GM12878 (cell line): ENCODE results near the gene BOLA1. TPM values are rescaled to one million over a fixed set of nuclear protein-coding genes. Genes with fewer than 3 reads are reported as not detected.
A peak's percentile ranks its signal among the peaks of the same experiment; 100 is the strongest.

Experiments
- CBFB ChIP-seq: IDR thresholded peaks from 2 replicates; pipeline ENCODE4 v1.6.1; 2016; ENCODE audit warnings: antibody characterized with exemption, low read depth
- CREB1 ChIP-seq: IDR thresholded peaks from 2 replicates; pipeline ENCODE4 v1.6.1; 2012; ENCODE audit warnings: low read depth, mild to moderate bottlenecking, inconsistent platforms
- NBN ChIP-seq: fragments of 450-650 bp; IDR thresholded peaks from 2 replicates; pipeline ENCODE4 v1.6.1; 2016
- PAX5 ChIP-seq: IDR thresholded peaks from 2 replicates; pipeline ENCODE4 v1.6.1; 2011; ENCODE audit warnings: low read depth, low read length, borderline replicate concordance
- RCOR1 ChIP-seq: conservative IDR thresholded peaks from 2 replicates; pipeline ENCODE4 v1.6.1; 2012; ENCODE audit warnings: low read depth, low read length, improper control_type of control experiment
- SUZ12 ChIP-seq: fragments of 200-600 bp; sonication (generic); IDR thresholded peaks from one replicate; pipeline ENCODE4 v1.6.1; 2018; ENCODE audit warnings: antibody characterized with exemption, mild to moderate bottlenecking; ENCODE audit not compliant: unreplicated experiment
- TARDBP ChIP-seq: IDR thresholded peaks from 2 replicates; pipeline ENCODE4 v1.6.1; 2016; ENCODE audit warnings: borderline replicate concordance
- TCF7 ChIP-seq: IDR thresholded peaks from 2 replicates; pipeline ENCODE4 v1.6.1; 2014; ENCODE audit warnings: antibody characterized with exemption, borderline replicate concordance
- polyA plus RNA-seq, 11 experiments: library from polyadenylated mRNA; depleted of rRNA in 4 of 11; unstranded in 6 of 11; stranded (reverse) in 5 of 11; fragments of >200 nt; fragmentation: Nextera tagmentation in 4 of 11; fragmentation: Illumina TruSeq in 1 of 11; extraction: Ambion mirVana in 4 of 11; extraction: Trizol in 1 of 11; gene quantifications; 1 replicate in 1 of 11; 2 replicates in 10 of 11; pipeline versions ENCODE4 v1.2.1 to v1.2.3, GENCODE V29; 2011 to 2016; ENCODE audit warnings: inconsistent platforms in 2 of 11, missing spikeins in 2 of 11, low read depth in 1 of 11
- total RNA-seq, 4 experiments: library from RNA; depleted of rRNA in 3 of 4; stranded (reverse); fragments of >200 nt in 3 of 4; fragmentation: Illumina TruSeq in 1 of 4; extraction: Trizol in 1 of 4; gene quantifications; 2 replicates each; pipeline versions ENCODE4 v1.2.1 to v1.2.3, GENCODE V29; 2013 to 2021
- TF ChIP-seq, protein P1 (sequence below): IDR thresholded peaks from 2 replicates; pipeline ENCODE4 v1.6.1; 2012; ENCODE audit warnings: low read depth, low read length, improper control_type of control experiment
- TF ChIP-seq, protein P2 (sequence below): IDR thresholded peaks from 2 replicates; pipeline ENCODE4 v1.6.1; 2012; ENCODE audit warnings: improper control_type of control experiment, low read depth, low read length; ENCODE audit not compliant: insufficient replicate concordance
- TF ChIP-seq, protein P3 (sequence below), 3 experiments: IDR thresholded peaks in 2 of 3; conservative IDR thresholded peaks in 1 of 3; 2 replicates each; pipeline ENCODE4 v1.5.1; 2011; ENCODE audit warnings: low read depth in 3 of 3, low read length in 3 of 3, mild to moderate bottlenecking in 3 of 3, control low read depth in 2 of 3, moderate library complexity in 2 of 3, inconsistent platforms in 1 of 3, mixed read lengths in 1 of 3; ENCODE audit not compliant: control insufficient read depth in 2 of 3, insufficient read depth in 1 of 3; ENCODE audit errors: extremely low read depth in 1 of 3
- TF ChIP-seq, protein P4 (sequence below): IDR thresholded peaks from 2 replicates; pipeline ENCODE4 v1.6.1; 2011; ENCODE audit warnings: borderline replicate concordance, low read depth, mild to moderate bottlenecking, moderate library complexity, low read length; ENCODE audit not compliant: insufficient read depth, poor library complexity, severe bottlenecking
- TF ChIP-seq, protein P5 (sequence below): IDR thresholded peaks from 2 replicates; pipeline ENCODE4 v1.6.1; 2011; ENCODE audit warnings: low read depth, mild to moderate bottlenecking, low read length, moderate library complexity, borderline replicate concordance; ENCODE audit errors: extremely low read depth
- TF ChIP-seq, protein P6 (sequence below): fragments of 450-650 bp; IDR thresholded peaks from 2 replicates; pipeline ENCODE4 v1.6.1; 2017; ENCODE audit warnings: mild to moderate bottlenecking, moderate library complexity

The BOLA1 gene
- total and polyA plus RNA-seq, 10 of the 15 experiments (the other 5 are each of a cell fraction or from before 2014, with no cell fraction given) = 0.74 to 18.7 (median 11.3) TPM

DNA sequence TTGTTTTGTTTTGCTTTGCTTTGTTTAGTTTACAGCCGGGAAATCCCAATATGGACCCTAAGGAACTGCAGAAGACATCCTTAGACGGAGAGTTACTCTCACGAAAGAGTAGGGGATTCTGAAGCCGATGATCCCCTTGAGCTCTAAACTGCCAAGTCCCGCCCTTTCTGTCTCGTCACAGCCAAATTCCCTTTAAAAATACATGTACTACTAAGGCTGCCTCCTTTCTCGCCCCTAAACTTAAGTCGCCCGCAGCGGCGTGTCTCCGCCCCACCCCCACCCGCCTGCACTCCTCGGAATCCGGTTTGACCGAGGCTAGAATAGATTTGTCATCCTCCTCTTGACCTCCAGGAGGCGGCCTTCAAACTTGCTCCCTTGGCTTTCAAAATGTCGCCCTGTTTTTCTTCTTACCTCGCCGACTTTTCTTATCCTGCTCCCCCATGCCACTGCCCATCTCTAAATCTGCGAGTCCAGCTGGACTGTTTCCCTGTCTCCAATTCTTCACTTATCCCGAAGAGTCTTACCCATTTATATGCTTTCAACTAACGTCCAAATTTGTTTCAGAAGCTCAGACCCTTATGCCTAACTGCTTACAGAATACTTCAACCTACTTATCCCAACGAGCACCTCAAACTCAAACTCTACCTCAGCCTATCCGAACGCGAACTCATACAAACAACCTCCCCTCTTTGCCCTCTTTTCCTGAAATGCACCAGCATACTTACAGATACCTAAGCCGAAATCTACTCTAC is 10.9 kb upstream of the BOLA1 start (continued):
- TF ChIP-seq, protein P1, sequence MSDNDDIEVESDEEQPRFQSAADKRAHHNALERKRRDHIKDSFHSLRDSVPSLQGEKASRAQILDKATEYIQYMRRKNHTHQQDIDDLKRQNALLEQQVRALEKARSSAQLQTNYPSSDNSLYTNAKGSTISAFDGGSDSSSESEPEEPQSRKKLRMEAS = no peak; the same call in 1 of the 2 replicates
- TF ChIP-seq, protein P2, sequence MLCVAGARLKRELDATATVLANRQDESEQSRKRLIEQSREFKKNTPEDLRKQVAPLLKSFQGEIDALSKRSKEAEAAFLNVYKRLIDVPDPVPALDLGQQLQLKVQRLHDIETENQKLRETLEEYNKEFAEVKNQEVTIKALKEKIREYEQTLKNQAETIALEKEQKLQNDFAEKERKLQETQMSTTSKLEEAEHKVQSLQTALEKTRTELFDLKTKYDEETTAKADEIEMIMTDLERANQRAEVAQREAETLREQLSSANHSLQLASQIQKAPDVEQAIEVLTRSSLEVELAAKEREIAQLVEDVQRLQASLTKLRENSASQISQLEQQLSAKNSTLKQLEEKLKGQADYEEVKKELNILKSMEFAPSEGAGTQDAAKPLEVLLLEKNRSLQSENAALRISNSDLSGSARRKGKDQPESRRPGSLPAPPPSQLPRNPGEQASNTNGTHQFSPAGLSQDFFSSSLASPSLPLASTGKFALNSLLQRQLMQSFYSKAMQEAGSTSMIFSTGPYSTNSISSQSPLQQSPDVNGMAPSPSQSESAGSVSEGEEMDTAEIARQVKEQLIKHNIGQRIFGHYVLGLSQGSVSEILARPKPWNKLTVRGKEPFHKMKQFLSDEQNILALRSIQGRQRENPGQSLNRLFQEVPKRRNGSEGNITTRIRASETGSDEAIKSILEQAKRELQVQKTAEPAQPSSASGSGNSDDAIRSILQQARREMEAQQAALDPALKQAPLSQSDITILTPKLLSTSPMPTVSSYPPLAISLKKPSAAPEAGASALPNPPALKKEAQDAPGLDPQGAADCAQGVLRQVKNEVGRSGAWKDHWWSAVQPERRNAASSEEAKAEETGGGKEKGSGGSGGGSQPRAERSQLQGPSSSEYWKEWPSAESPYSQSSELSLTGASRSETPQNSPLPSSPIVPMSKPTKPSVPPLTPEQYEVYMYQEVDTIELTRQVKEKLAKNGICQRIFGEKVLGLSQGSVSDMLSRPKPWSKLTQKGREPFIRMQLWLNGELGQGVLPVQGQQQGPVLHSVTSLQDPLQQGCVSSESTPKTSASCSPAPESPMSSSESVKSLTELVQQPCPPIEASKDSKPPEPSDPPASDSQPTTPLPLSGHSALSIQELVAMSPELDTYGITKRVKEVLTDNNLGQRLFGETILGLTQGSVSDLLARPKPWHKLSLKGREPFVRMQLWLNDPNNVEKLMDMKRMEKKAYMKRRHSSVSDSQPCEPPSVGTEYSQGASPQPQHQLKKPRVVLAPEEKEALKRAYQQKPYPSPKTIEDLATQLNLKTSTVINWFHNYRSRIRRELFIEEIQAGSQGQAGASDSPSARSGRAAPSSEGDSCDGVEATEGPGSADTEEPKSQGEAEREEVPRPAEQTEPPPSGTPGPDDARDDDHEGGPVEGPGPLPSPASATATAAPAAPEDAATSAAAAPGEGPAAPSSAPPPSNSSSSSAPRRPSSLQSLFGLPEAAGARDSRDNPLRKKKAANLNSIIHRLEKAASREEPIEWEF = no peak
- no peak for TF ChIP-seq SUZ12
- TF ChIP-seq, protein P3, sequence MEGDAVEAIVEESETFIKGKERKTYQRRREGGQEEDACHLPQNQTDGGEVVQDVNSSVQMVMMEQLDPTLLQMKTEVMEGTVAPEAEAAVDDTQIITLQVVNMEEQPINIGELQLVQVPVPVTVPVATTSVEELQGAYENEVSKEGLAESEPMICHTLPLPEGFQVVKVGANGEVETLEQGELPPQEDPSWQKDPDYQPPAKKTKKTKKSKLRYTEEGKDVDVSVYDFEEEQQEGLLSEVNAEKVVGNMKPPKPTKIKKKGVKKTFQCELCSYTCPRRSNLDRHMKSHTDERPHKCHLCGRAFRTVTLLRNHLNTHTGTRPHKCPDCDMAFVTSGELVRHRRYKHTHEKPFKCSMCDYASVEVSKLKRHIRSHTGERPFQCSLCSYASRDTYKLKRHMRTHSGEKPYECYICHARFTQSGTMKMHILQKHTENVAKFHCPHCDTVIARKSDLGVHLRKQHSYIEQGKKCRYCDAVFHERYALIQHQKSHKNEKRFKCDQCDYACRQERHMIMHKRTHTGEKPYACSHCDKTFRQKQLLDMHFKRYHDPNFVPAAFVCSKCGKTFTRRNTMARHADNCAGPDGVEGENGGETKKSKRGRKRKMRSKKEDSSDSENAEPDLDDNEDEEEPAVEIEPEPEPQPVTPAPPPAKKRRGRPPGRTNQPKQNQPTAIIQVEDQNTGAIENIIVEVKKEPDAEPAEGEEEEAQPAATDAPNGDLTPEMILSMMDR (IDR thresholded peaks at IDR 0.05 in 2 of 3, conservative IDR thresholded peaks at IDR 0.05 in 1 of 3; ENCODE audit: control insufficient read depth in 2 of 3, extremely low read depth in 1 of 3, insufficient read depth in 1 of 3, low read depth in 3 of 3, low read length in 3 of 3) = peak; percentile 64 to 73 (median 69)
- TF ChIP-seq, protein P4, sequence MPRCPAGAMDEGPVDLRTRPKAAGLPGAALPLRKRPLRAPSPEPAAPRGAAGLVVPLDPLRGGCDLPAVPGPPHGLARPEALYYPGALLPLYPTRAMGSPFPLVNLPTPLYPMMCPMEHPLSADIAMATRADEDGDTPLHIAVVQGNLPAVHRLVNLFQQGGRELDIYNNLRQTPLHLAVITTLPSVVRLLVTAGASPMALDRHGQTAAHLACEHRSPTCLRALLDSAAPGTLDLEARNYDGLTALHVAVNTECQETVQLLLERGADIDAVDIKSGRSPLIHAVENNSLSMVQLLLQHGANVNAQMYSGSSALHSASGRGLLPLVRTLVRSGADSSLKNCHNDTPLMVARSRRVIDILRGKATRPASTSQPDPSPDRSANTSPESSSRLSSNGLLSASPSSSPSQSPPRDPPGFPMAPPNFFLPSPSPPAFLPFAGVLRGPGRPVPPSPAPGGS = no peak
- TF ChIP-seq PAX5 = no peak
- TF ChIP-seq, protein P5, sequence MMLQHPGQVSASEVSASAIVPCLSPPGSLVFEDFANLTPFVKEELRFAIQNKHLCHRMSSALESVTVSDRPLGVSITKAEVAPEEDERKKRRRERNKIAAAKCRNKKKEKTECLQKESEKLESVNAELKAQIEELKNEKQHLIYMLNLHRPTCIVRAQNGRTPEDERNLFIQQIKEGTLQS = no peak
- TF ChIP-seq TARDBP = no peak
- 0 out of 2 replicates have a peak, but pooled peaks have one; percentile 33 for TF ChIP-seq RCOR1
- peak; percentile 85 for TF ChIP-seq NBN
- peak; percentile 63; the same call in 1 of the 2 replicates for TF ChIP-seq CREB1
- 0 out of 2 replicates have a peak, but pooled peaks have one; percentile 6 for TF ChIP-seq TCF7
- TF ChIP-seq, protein P6, sequence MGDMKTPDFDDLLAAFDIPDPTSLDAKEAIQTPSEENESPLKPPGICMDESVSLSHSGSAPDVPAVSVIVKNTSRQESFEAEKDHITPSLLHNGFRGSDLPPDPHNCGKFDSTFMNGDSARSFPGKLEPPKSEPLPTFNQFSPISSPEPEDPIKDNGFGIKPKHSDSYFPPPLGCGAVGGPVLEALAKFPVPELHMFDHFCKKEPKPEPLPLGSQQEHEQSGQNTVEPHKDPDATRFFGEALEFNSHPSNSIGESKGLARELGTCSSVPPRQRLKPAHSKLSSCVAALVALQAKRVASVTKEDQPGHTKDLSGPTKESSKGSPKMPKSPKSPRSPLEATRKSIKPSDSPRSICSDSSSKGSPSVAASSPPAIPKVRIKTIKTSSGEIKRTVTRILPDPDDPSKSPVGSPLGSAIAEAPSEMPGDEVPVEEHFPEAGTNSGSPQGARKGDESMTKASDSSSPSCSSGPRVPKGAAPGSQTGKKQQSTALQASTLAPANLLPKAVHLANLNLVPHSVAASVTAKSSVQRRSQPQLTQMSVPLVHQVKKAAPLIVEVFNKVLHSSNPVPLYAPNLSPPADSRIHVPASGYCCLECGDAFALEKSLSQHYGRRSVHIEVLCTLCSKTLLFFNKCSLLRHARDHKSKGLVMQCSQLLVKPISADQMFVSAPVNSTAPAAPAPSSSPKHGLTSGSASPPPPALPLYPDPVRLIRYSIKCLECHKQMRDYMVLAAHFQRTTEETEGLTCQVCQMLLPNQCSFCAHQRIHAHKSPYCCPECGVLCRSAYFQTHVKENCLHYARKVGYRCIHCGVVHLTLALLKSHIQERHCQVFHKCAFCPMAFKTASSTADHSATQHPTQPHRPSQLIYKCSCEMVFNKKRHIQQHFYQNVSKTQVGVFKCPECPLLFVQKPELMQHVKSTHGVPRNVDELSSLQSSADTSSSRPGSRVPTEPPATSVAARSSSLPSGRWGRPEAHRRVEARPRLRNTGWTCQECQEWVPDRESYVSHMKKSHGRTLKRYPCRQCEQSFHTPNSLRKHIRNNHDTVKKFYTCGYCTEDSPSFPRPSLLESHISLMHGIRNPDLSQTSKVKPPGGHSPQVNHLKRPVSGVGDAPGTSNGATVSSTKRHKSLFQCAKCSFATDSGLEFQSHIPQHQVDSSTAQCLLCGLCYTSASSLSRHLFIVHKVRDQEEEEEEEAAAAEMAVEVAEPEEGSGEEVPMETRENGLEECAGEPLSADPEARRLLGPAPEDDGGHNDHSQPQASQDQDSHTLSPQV = no peak
- peak; percentile 69; the same call in 1 of the 2 replicates for TF ChIP-seq CBFB
